ENCODE measurements around the gene EPHB3. TPM values are rescaled to one million over a fixed set of nuclear protein-coding genes. Genes with fewer than 3 reads are reported as not detected.

Gene EPHB3
- total RNA-seq, 4 donors from 2014 or later, result 4.1 to 17.7 (median 6.7) TPM

GRCh38 chr3:184545769-184546168 is 15.8 kb upstream of the EPHB3 start:
- Histone ChIP-seq H3K4me1 (peaks cover 0 to 14% (median 3%) of the 10 kb centered on the region in 4 donors), H3K36me3 (no peaks in the 10 kb centered on the region), H3K27ac (no peak overlapping the region), H3K27me3 (peaks cover 23% of the 10 kb centered on the region), H3K4me3 (no peak overlapping the region), H3K9me3 (no peaks in the 10 kb centered on the region)
- no peak for DNase-seq
- TF ChIP-seq, protein P1, sequence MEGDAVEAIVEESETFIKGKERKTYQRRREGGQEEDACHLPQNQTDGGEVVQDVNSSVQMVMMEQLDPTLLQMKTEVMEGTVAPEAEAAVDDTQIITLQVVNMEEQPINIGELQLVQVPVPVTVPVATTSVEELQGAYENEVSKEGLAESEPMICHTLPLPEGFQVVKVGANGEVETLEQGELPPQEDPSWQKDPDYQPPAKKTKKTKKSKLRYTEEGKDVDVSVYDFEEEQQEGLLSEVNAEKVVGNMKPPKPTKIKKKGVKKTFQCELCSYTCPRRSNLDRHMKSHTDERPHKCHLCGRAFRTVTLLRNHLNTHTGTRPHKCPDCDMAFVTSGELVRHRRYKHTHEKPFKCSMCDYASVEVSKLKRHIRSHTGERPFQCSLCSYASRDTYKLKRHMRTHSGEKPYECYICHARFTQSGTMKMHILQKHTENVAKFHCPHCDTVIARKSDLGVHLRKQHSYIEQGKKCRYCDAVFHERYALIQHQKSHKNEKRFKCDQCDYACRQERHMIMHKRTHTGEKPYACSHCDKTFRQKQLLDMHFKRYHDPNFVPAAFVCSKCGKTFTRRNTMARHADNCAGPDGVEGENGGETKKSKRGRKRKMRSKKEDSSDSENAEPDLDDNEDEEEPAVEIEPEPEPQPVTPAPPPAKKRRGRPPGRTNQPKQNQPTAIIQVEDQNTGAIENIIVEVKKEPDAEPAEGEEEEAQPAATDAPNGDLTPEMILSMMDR (IDR thresholded peaks at IDR 0.05), result no peak
- TF ChIP-seq POLR2AphosphoS5 (IDR thresholded peaks at IDR 0.05), result no peak
- TF ChIP-seq POLR2A (IDR thresholded peaks at IDR 0.05), result no peak
- no peak for TF ChIP-seq EP300 (IDR thresholded peaks at IDR 0.05; ENCODE audit: low read depth)
- in situ Hi-C loops (cut with MboI; ENCODE audit: low pct_ligation_motif_present in 1 of 4, low pct_unique_long_range_greater_than_20kb in 1 of 4, low sequenced_read_pairs in 3 of 4), result loop anchor here in 2 of 4 donors (25.0 kb wide), 2 partner anchors 133 to 658 kb away; partner anchors contain the start of gene PARL (in 1 of the 2)
- 74 to 75% methylated on average over 2 to 3 of the region's 3 CpGs for WGBS, 2 donors (ENCODE audit: low coverage in 1 of 2)
- intact Hi-C loops (cut with DNase I; ENCODE audit: low total_unique reads), result no loop called here

- Histone ChIP-seq H3K27ac (no peak overlapping the region), H3K4me3 (no peak overlapping the region), H3K9me3 (no peaks in the 10 kb centered on the region), H3K27me3 (peaks cover 20% of the 10 kb centered on the region), H3K4me1 (peaks cover 0 to 14% (median 3%) of the 10 kb centered on the region in 4 donors), H3K36me3 (no peaks in the 10 kb centered on the region)
- 24 to 42% methylated on average over 3 to 7 of the region's 7 CpGs for WGBS, 2 donors (ENCODE audit: low coverage in 1 of 2)
- intact Hi-C loops (cut with DNase I; ENCODE audit: low total_unique reads), result no loop called here
- in situ Hi-C loops (cut with MboI; ENCODE audit: low pct_ligation_motif_present in 1 of 4, low pct_unique_long_range_greater_than_20kb in 1 of 4, low sequenced_read_pairs in 3 of 4), result loop anchor here in 2 of 4 donors (25.0 kb wide), 2 partner anchors 134 to 659 kb away; partner anchors contain the start of gene PARL (in 1 of the 2)
- no peak for DNase-seq
- TF ChIP-seq, protein P1 (IDR thresholded peaks at IDR 0.05), result no peak
- TF ChIP-seq POLR2AphosphoS5 (IDR thresholded peaks at IDR 0.05) (no peak), POLR2A (IDR thresholded peaks at IDR 0.05) (no peak), EP300 (IDR thresholded peaks at IDR 0.05; ENCODE audit: low read depth) (no peak)
Observed at GRCh38 chr3:184546252-184546651, 15.3 kb upstream of the EPHB3 start.

GRCh38 chr3:184549796-184550577 is 11.6 kb upstream of the EPHB3 start:
- Histone ChIP-seq H3K27me3 (no peaks in the 10 kb centered on the region), H3K9me3 (no peaks in the 10 kb centered on the region), H3K36me3 (no peaks in the 10 kb centered on the region), H3K4me3 (no peak overlapping the region), H3K27ac (no peak overlapping the region), H3K4me1 (peaks cover 0 to 10% (median 3%) of the 10 kb centered on the region in 4 donors)
- DNase-seq, result no peak
- 68% methylated on average over 15 of the region's 15 CpGs; no CpG with 5 or more reads in 1 of the 2 donors for WGBS, 2 donors (ENCODE audit: low coverage in 1 of 2)
- in situ Hi-C loops (cut with MboI; ENCODE audit: low pct_ligation_motif_present in 1 of 4, low pct_unique_long_range_greater_than_20kb in 1 of 4, low sequenced_read_pairs in 3 of 4), result loop anchor here in 2 of 4 donors (25.0 kb wide), 2 partner anchors 138 to 663 kb away; partner anchors contain the start of gene PARL (in 1 of the 2)
- TF ChIP-seq EP300 (IDR thresholded peaks at IDR 0.05; ENCODE audit: low read depth), result no peak
- intact Hi-C loops (cut with DNase I; ENCODE audit: low total_unique reads), result no loop called here

DNA sequence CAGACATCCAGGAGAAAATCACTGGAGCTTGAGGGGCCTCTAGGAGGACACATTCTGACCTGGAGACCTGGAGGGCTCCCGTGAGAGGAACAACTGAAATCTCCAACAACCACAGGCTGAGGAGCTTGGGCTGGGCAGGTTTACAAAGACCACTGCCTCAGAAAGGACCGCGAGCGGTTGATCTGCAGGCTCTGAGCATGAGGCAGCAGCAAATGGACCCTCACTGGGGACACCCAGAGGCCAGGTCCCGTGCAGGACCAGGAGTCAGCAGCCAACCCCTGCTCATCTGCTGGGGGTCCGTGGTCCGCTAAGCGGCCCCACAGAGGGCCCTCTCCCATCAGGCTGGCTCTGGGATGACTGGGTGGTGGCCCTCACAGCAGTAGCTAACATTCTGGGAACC is 10.5 kb upstream of the EPHB3 start:
- H3K9me3 ChIP-seq, result no peaks in the 10 kb centered on the region
- DNase-seq, result no peak
- H3K4me1 ChIP-seq, result peaks cover 0 to 12% (median 4%) of the 10 kb centered on the region in 4 donors
- TF ChIP-seq EP300 (IDR thresholded peaks at IDR 0.05; ENCODE audit: low read depth) (no peak), POLR2A (IDR thresholded peaks at IDR 0.05) (no peak), POLR2AphosphoS5 (IDR thresholded peaks at IDR 0.05) (no peak)
- TF ChIP-seq, protein P1 (IDR thresholded peaks at IDR 0.05), result no peak
- no peaks in the 10 kb centered on the region for H3K36me3 ChIP-seq
- in situ Hi-C loops (cut with MboI; ENCODE audit: low pct_ligation_motif_present in 1 of 4, low pct_unique_long_range_greater_than_20kb in 1 of 4, low sequenced_read_pairs in 3 of 4) (no loop called here), intact Hi-C loops (cut with DNase I; ENCODE audit: low total_unique reads) (no loop called here)
- 20 to 78% methylated on average over 1 to 8 of the region's 8 CpGs for WGBS, 2 donors (ENCODE audit: low coverage in 1 of 2)
- no peaks in the 10 kb centered on the region for H3K27me3 ChIP-seq
- no peak overlapping the region for H3K27ac ChIP-seq
- H3K4me3 ChIP-seq, result no peak overlapping the region
